IMR-90 (cell line): Measurements from ENCODE around the gene SHC4. TPM values are rescaled to one million over a fixed set of nuclear protein-coding genes. Genes with fewer than 3 reads are reported as not detected.

Experiments used
- ATAC-seq: fragments of 200-7000 bp; cut with Tn5 transposase; 2 replicates; pipeline ENCODE4 v1.9.1; 2020; ENCODE audit warnings: low read depth, mild to moderate bottlenecking, moderate library complexity
- BruUV-seq: library from RNA; stranded (reverse); fragments of 400-500 nt; replicated peaks from 2 replicates; lab custom pipeline; 2021; lab: Mats Ljungman, UMichigan
- CTCF ChIA-PET: fragments of 300-600 bp; formaldehyde crosslinking; extraction: SDS; loops from one replicate; lab custom pipeline; 2021; ENCODE audit warnings: antibody characterized with exemption; lab: Yijun Ruan, JAX
- POLR2A ChIA-PET: fragments of 300-600 bp; sonication (Branson Sonifier 250); formaldehyde crosslinking; loops from one replicate; lab custom pipeline; 2022; ENCODE audit warnings: antibody characterized with exemption; ENCODE audit not compliant: unreplicated experiment; lab: Charles Lee
- DNase-seq: peaks from one replicate; pipeline ENCODE4 v3.0.0; 2013
- H2AFZ ChIP-seq: replicated peaks from 2 replicates; pipeline ENCODE3; 2013; ENCODE audit warnings: low read length, mild to moderate bottlenecking; ENCODE audit not compliant: poor library complexity
- H2AK5ac ChIP-seq: 2 replicates; pipeline ENCODE4 v1.6.1; 2013; ENCODE audit warnings: low read depth, low read length, inconsistent platforms
- H2AK9ac ChIP-seq: replicated peaks from 2 replicates; pipeline ENCODE3; 2013; ENCODE audit warnings: mild to moderate bottlenecking, low read depth, low read length, moderate library complexity; ENCODE audit not compliant: poor library complexity
- H2BK120ac ChIP-seq: 2 replicates; pipeline ENCODE4 v1.6.1; 2013; ENCODE audit warnings: low read depth, low read length, inconsistent platforms
- H2BK15ac ChIP-seq: 3 replicates; pipeline ENCODE4 v1.6.1; 2013; ENCODE audit warnings: low read depth, low read length, inconsistent platforms
- H2BK20ac ChIP-seq: 2 replicates; pipeline ENCODE4 v1.6.1; 2013; ENCODE audit warnings: low read depth, mild to moderate bottlenecking, inconsistent platforms, low read length, moderate library complexity
- H2BK5ac ChIP-seq: 2 replicates; pipeline ENCODE4 v1.6.1; 2013; ENCODE audit warnings: mild to moderate bottlenecking, low read depth, low read length, inconsistent platforms; ENCODE audit not compliant: poor library complexity, severe bottlenecking
- H3K14ac ChIP-seq: replicated peaks from 2 replicates; pipeline ENCODE4 v1.6.1; 2013; ENCODE audit warnings: low read depth, low read length, inconsistent platforms
- H3K18ac ChIP-seq: 2 replicates; pipeline ENCODE4 v1.6.1; 2013; ENCODE audit warnings: low read depth, low read length, control low read depth
- H3K23ac ChIP-seq: 2 replicates; pipeline ENCODE4 v1.6.1; 2013; ENCODE audit warnings: low read depth, low read length, inconsistent platforms
- H3K27ac ChIP-seq: 2 replicates; pipeline ENCODE4 v1.5.1; 2013; ENCODE audit warnings: mild to moderate bottlenecking, control low read depth, low read length; ENCODE audit not compliant: insufficient read depth
- H3K27me3 ChIP-seq: 2 replicates; pipeline ENCODE4 v1.6.1; 2013; ENCODE audit warnings: low read length; ENCODE audit not compliant: control insufficient read depth, insufficient read depth
- H3K36me3 ChIP-seq: 2 replicates; pipeline ENCODE4 v1.6.1; 2013; ENCODE audit warnings: low read length, mixed read lengths; ENCODE audit not compliant: control insufficient read depth, insufficient read depth
- H3K4ac ChIP-seq: 2 replicates; pipeline ENCODE4 v1.6.1; 2013; ENCODE audit warnings: low read depth, low read length, inconsistent platforms
- H3K4me1 ChIP-seq: 2 replicates; pipeline ENCODE4 v1.6.1; 2013; ENCODE audit warnings: low read length, mixed read lengths; ENCODE audit not compliant: control insufficient read depth, insufficient read depth
- H3K4me2 ChIP-seq: 2 replicates; pipeline ENCODE4 v1.6.1; 2013; ENCODE audit warnings: low read depth, mild to moderate bottlenecking, control low read depth, low read length, moderate library complexity
- H3K4me3 ChIP-seq: 2 replicates; pipeline ENCODE4 v1.5.1; 2013; ENCODE audit warnings: low read depth, mild to moderate bottlenecking, control low read depth, low read length, moderate library complexity; ENCODE audit not compliant: insufficient read depth
- H3K56ac ChIP-seq: 2 replicates; pipeline ENCODE4 v1.6.1; 2013; ENCODE audit warnings: low read length, inconsistent platforms; ENCODE audit not compliant: insufficient read depth; ENCODE audit errors: extremely low read depth
- H3K79me1 ChIP-seq, 2 experiments: 2 replicates each; pipeline ENCODE4 v1.6.1; 2013; ENCODE audit warnings: low read length in 2 of 2, inconsistent platforms in 1 of 2, low read depth in 1 of 2
- H3K9ac ChIP-seq: 2 replicates; pipeline ENCODE4 v1.6.1; 2013; ENCODE audit warnings: low read depth, low read length, control low read depth
- H3K9me1 ChIP-seq: 2 replicates; pipeline ENCODE4 v1.6.1; 2013; ENCODE audit warnings: low read length, inconsistent platforms; ENCODE audit not compliant: insufficient read depth
- H3K9me3 ChIP-seq: 2 replicates; pipeline ENCODE4 v1.6.1; 2013; ENCODE audit warnings: low read length; ENCODE audit not compliant: control insufficient read depth, insufficient read depth
- H4K20me1 ChIP-seq: 2 replicates; pipeline ENCODE4 v1.6.1; 2013; ENCODE audit warnings: low read length, inconsistent platforms; ENCODE audit not compliant: insufficient read depth
- H4K5ac ChIP-seq: 2 replicates; pipeline ENCODE4 v1.6.1; 2013; ENCODE audit warnings: mild to moderate bottlenecking, low read depth, low read length, control low read depth
- H4K8ac ChIP-seq, 2 experiments: 2 replicates each; pipeline ENCODE4 v1.6.1; 2013; ENCODE audit warnings: low read depth in 2 of 2, low read length in 2 of 2, control low read depth in 1 of 2, inconsistent platforms in 1 of 2
- H4K91ac ChIP-seq: 2 replicates; pipeline ENCODE4 v1.6.1; 2013; ENCODE audit warnings: low read depth, low read length, inconsistent platforms; ENCODE audit not compliant: insufficient read depth
- CHD1 ChIP-seq: IDR thresholded peaks from 2 replicates; pipeline ENCODE4 v1.6.1; 2012; ENCODE audit warnings: low read depth, low read length, improper control_type of control experiment
- ELK1 ChIP-seq: fragments of 150-350 bp; IDR thresholded peaks from 2 replicates; pipeline ENCODE4 v1.6.1; 2016; ENCODE audit warnings: low read depth, mild to moderate bottlenecking, low read length, moderate library complexity, borderline replicate concordance
- FOS ChIP-seq: fragments of 150-350 bp; IDR thresholded peaks from 2 replicates; pipeline ENCODE4 v1.6.1; 2016; ENCODE audit warnings: low read depth, low read length
- MAFK ChIP-seq: IDR thresholded peaks from 2 replicates; pipeline ENCODE4 v1.6.1; 2012; ENCODE audit warnings: low read depth, low read length, improper control_type of control experiment
- MAZ ChIP-seq: IDR thresholded peaks from 2 replicates; pipeline ENCODE4 v1.6.1; 2012; ENCODE audit warnings: low read depth, mild to moderate bottlenecking, low read length, improper control_type of control experiment, moderate library complexity, borderline replicate concordance
- MXI1 ChIP-seq: IDR thresholded peaks from 2 replicates; pipeline ENCODE4 v1.6.1; 2012; ENCODE audit warnings: low read depth, mild to moderate bottlenecking, low read length, moderate library complexity, borderline replicate concordance
- NFE2L2 ChIP-seq: fragments of 150-350 bp; IDR thresholded peaks from 2 replicates; pipeline ENCODE4 v1.6.1; 2016; ENCODE audit warnings: low read depth, mild to moderate bottlenecking, low read length
- POLR2A ChIP-seq: IDR thresholded peaks from 2 replicates; pipeline ENCODE4 v1.6.1; 2012; ENCODE audit warnings: mild to moderate bottlenecking, low read depth, low read length
- RAD21 ChIP-seq: IDR thresholded peaks from 2 replicates; pipeline ENCODE4 v1.6.1; 2012; ENCODE audit warnings: low read length, improper control_type of control experiment
- SMC3 ChIP-seq: fragments of 150-350 bp; IDR thresholded peaks from 2 replicates; pipeline ENCODE4 v1.6.1; 2016; ENCODE audit warnings: low read depth, mild to moderate bottlenecking, antibody characterized with exemption, low read length, moderate library complexity
- dilution Hi-C: fragments of 300-500 bp; cut with HindIII; formaldehyde crosslinking; loops from one replicate; pipeline ENCODE4 v1.14.3; 2018; ENCODE audit warnings: low sequenced_read_pairs; ENCODE audit not compliant: unreplicated experiment
- in situ Hi-C: fragments of 300-500 bp; cut with MboI; formaldehyde crosslinking; loops from 3 replicates; pipeline ENCODE4 v1.14.3; 2019; ENCODE audit warnings: low sequenced_read_pairs, inconsistent platforms, mixed read lengths
- intact Hi-C: fragments of 100-400 bp; cut with micrococcal nuclease; formaldehyde crosslinking; loops from 2 replicates; pipeline ENCODE4 v1.10.0; 2022
- polyA plus RNA-seq, 3 experiments: library from polyadenylated mRNA; depleted of rRNA; stranded (reverse); fragments of >200 nt; gene quantifications; 2 replicates each; pipeline ENCODE4 v1.2.3, GENCODE V29; 2012; ENCODE audit warnings: low replicate concordance in 1 of 3
- total RNA-seq: library from RNA; depleted of rRNA; stranded (reverse); fragments of >200 nt; gene quantifications from 2 replicates; pipeline ENCODE4 v1.2.3, GENCODE V29; 2012
- TF ChIP-seq, protein P1 (sequence below): conservative IDR thresholded peaks from 2 replicates; pipeline ENCODE4 v1.5.1; 2012; ENCODE audit warnings: mild to moderate bottlenecking, low read depth, low read length, improper control_type of control experiment
- TF ChIP-seq, protein P2 (sequence below): fragments of 150-350 bp; IDR thresholded peaks from 2 replicates; pipeline ENCODE4 v1.6.1; 2017; ENCODE audit warnings: mild to moderate bottlenecking, antibody characterized with exemption, low read length, low read depth

Gene SHC4
- total and polyA plus RNA-seq, 2 of the 4 experiments (the other 2 are of a cell fraction), result 0.91 to 2.7 TPM

- no peak for TF ChIP-seq SMC3
- TF ChIP-seq MXI1, result no peak
- no peak for TF ChIP-seq RAD21
Measured at GRCh38 chr15:48966595-48967301, 3.0 kb upstream of the SHC4 start (continued).

- Histone ChIP-seq H4K91ac (no peak overlapping the region), H3K36me3 (no peaks in the 10 kb centered on the region), H3K4me3 (no peak overlapping the region), H3K4me2 (no peak overlapping the region), H3K79me1 (peaks cover 6 to 21% of the 10 kb centered on the region in 2 experiments; a peak in 2 of 4 replicates), H2AK5ac (peak overlapping the region; percentile 41), H4K5ac (no peak overlapping the region), H2AFZ (no peak overlapping the region), H3K56ac (no peak overlapping the region), H2BK15ac (peak overlapping the region; percentile 63; the same call in 2 of the 3 replicates), H3K9ac (no peak overlapping the region), H4K20me1 (no peaks in the 10 kb centered on the region), H4K8ac (no peak overlapping the region; a peak in 1 of 4 replicates), H3K9me3 (no peaks in the 10 kb centered on the region), H3K14ac (0 out of 2 replicates have a peak overlapping the region, but pooled peaks have one; percentile 30), H3K27me3 (no peaks in the 10 kb centered on the region), H3K4me1 (peaks cover 13% of the 10 kb centered on the region), H2BK120ac (peak overlapping the region; percentile 66), H3K18ac (no peak overlapping the region), H2BK5ac (peak overlapping the region; percentile 30), H3K27ac (peak overlapping the region; percentile 13; the same call in 1 of the 2 replicates), H2AK9ac (peak overlapping the region; percentile 42), H3K9me1 (peaks cover 19% of the 10 kb centered on the region), H3K4ac (peak overlapping the region; percentile 38; the same call in 1 of the 2 replicates), H2BK20ac (peak overlapping the region; percentile 61; the same call in 1 of the 2 replicates), H3K23ac (no peak overlapping the region)
- CTCF ChIA-PET, result interaction anchor here (0.6 to 5.4 kb wide), 8 partner anchors 9 to 1180 kb away, joined by 3 to 36 read pairs (median 3); no protein-coding TSS in a partner anchor
- DNase-seq (peak; percentile 78), ATAC-seq (0 out of 2 replicates have a peak, but pooled peaks have one; percentile 6)
- in situ Hi-C loops, result loop anchor here (25.0 kb wide), 1 partner anchor 604 kb away; no protein-coding TSS in a partner anchor
- dilution Hi-C loops, result no loop called here
- intact Hi-C loops, result loop anchor here (10.0 kb wide), 1 partner anchor 251 kb away; no protein-coding TSS in a partner anchor
- BruUV-seq, result no TSS peak
- POLR2A ChIA-PET, result no interaction called here
- TF ChIP-seq FOS, result no peak
- TF ChIP-seq POLR2A, result no peak
- no peak for TF ChIP-seq NFE2L2
- TF ChIP-seq ELK1, result no peak
- TF ChIP-seq MAZ, result no peak
- TF ChIP-seq CHD1, result no peak
- no peak for TF ChIP-seq MAFK
- TF ChIP-seq, protein P1, sequence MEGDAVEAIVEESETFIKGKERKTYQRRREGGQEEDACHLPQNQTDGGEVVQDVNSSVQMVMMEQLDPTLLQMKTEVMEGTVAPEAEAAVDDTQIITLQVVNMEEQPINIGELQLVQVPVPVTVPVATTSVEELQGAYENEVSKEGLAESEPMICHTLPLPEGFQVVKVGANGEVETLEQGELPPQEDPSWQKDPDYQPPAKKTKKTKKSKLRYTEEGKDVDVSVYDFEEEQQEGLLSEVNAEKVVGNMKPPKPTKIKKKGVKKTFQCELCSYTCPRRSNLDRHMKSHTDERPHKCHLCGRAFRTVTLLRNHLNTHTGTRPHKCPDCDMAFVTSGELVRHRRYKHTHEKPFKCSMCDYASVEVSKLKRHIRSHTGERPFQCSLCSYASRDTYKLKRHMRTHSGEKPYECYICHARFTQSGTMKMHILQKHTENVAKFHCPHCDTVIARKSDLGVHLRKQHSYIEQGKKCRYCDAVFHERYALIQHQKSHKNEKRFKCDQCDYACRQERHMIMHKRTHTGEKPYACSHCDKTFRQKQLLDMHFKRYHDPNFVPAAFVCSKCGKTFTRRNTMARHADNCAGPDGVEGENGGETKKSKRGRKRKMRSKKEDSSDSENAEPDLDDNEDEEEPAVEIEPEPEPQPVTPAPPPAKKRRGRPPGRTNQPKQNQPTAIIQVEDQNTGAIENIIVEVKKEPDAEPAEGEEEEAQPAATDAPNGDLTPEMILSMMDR, result peak; percentile 61
- TF ChIP-seq, protein P2, sequence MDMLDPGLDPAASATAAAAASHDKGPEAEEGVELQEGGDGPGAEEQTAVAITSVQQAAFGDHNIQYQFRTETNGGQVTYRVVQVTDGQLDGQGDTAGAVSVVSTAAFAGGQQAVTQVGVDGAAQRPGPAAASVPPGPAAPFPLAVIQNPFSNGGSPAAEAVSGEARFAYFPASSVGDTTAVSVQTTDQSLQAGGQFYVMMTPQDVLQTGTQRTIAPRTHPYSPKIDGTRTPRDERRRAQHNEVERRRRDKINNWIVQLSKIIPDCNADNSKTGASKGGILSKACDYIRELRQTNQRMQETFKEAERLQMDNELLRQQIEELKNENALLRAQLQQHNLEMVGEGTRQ, result no peak
Measured at GRCh38 chr15:48965972-48966371, 2.3 kb upstream of the SHC4 start.
